GM23338 (cell line): Measurements from ENCODE around the gene ADAMTS8. TPM values are rescaled to one million over a fixed set of nuclear protein-coding genes. Genes with fewer than 3 reads are reported as not detected.

Source experiments
- ATAC-seq: fragments of 200-7000 bp; cut with Tn5 transposase; 3 replicates; pipeline ENCODE4 v1.9.1; 2020
- DNase-seq: peaks from one replicate; pipeline ENCODE4 v3.0.0-alpha.2; 2015; ENCODE audit warnings: low spot score
- H2AFZ ChIP-seq: fragments of 200-600 bp; sonication (generic); 2 replicates; pipeline ENCODE4 v1.8.0; 2016; ENCODE audit warnings: antibody characterized with exemption, mild to moderate bottlenecking, moderate library complexity
- H3F3A ChIP-seq: fragments of 200-600 bp; sonication (generic); replicated peaks from 2 replicates; pipeline ENCODE4 v1.8.0; 2017; ENCODE audit warnings: antibody characterized with exemption, mixed run types, low read depth
- H3K27ac ChIP-seq: fragments of 200-600 bp; sonication (generic); 2 replicates; pipeline ENCODE4 v1.6.1; 2016; ENCODE audit warnings: low read depth
- H3K27me3 ChIP-seq: fragments of 200-600 bp; sonication (generic); 2 replicates; pipeline ENCODE4 v1.8.0; 2016; ENCODE audit warnings: mild to moderate bottlenecking, mixed run types, moderate library complexity; ENCODE audit not compliant: insufficient read depth
- H3K36me3 ChIP-seq: fragments of 200-600 bp; sonication (generic); 2 replicates; pipeline ENCODE4 v1.8.0; 2016; ENCODE audit warnings: mild to moderate bottlenecking; ENCODE audit not compliant: insufficient read depth
- H3K4me1 ChIP-seq: fragments of 200-600 bp; sonication (generic); 2 replicates; pipeline ENCODE4 v1.8.0; 2016; ENCODE audit warnings: mild to moderate bottlenecking, moderate library complexity; ENCODE audit not compliant: insufficient read depth
- H3K4me2 ChIP-seq: fragments of 200-600 bp; sonication (generic); 2 replicates; pipeline ENCODE4 v1.7.1; 2017; ENCODE audit warnings: mixed run types
- H3K4me3 ChIP-seq: fragments of 200-600 bp; sonication (generic); 2 replicates; pipeline ENCODE4 v1.6.1; 2016; ENCODE audit warnings: mixed run types
- H3K79me2 ChIP-seq: fragments of 200-600 bp; sonication (generic); replicated peaks from 2 replicates; pipeline ENCODE4 v1.8.0; 2017; ENCODE audit warnings: mild to moderate bottlenecking; ENCODE audit not compliant: insufficient read depth
- H3K9me2 ChIP-seq: fragments of 200-600 bp; sonication (generic); 2 replicates; pipeline ENCODE4 v1.8.0; 2017; ENCODE audit not compliant: insufficient read depth
- H4K20me1 ChIP-seq: fragments of 200-600 bp; sonication (generic); replicated peaks from 2 replicates; pipeline ENCODE4 v1.8.0; 2017; ENCODE audit warnings: mild to moderate bottlenecking; ENCODE audit not compliant: insufficient read depth
- H3K27ac Mint-ChIP-seq: 2 replicates; pipeline ENCODE4 v1.8.0; 2020; ENCODE audit warnings: inconsistent platforms, mild to moderate bottlenecking, moderate library complexity, mixed read lengths
- H3K27me3 Mint-ChIP-seq: 3 replicates; pipeline ENCODE4 v1.8.0; 2022; ENCODE audit warnings: low read depth, mild to moderate bottlenecking, moderate library complexity, mixed read lengths, inconsistent platforms; ENCODE audit not compliant: insufficient read depth, poor library complexity
- H3K36me3 Mint-ChIP-seq: 3 replicates; pipeline ENCODE4 v1.8.0; 2021; ENCODE audit warnings: low read depth, mild to moderate bottlenecking, inconsistent platforms, moderate library complexity, mixed read lengths
- H3K4me1 Mint-ChIP-seq: 3 replicates; pipeline ENCODE4 v1.8.0; 2020; ENCODE audit warnings: mild to moderate bottlenecking, inconsistent platforms, mixed read lengths
- H3K4me3 Mint-ChIP-seq: 3 replicates; pipeline ENCODE4 v1.8.0; 2021; ENCODE audit warnings: moderate library complexity, mild to moderate bottlenecking, inconsistent platforms, mixed read lengths
- H3K9me3 Mint-ChIP-seq: 3 replicates; pipeline ENCODE4 v1.8.0; 2020; ENCODE audit warnings: moderate library complexity, mild to moderate bottlenecking, inconsistent platforms, mixed read lengths
- CREB1 ChIP-seq: fragments of 250-450 bp; sonication (Bioruptor Pico); IDR thresholded peaks from 2 replicates; pipeline ENCODE4 v1.5.0; 2020; ENCODE audit warnings: low read depth, mild to moderate bottlenecking, moderate library complexity
- CTCF ChIP-seq, 2 experiments: fragments of 200-600 bp in 1 of 2; sonication (generic) in 1 of 2; conservative IDR thresholded peaks; 2 replicates each; pipeline versions ENCODE4 v1.5.1 to v1.6.1; 2016 to 2017; ENCODE audit warnings: antibody characterized with exemption in 2 of 2, low read depth in 2 of 2, mild to moderate bottlenecking in 2 of 2, moderate library complexity in 1 of 2
- EZH2 ChIP-seq: fragments of 200-600 bp; sonication (generic); IDR thresholded peaks from one replicate; pipeline ENCODE4 v1.8.0; 2017; ENCODE audit warnings: antibody characterized with exemption, mild to moderate bottlenecking, low read depth; ENCODE audit not compliant: unreplicated experiment
- EZH2phosphoT487 ChIP-seq: fragments of 200-600 bp; sonication (generic); IDR thresholded peaks from one replicate; pipeline ENCODE4 v1.8.1; 2018; ENCODE audit warnings: antibody characterized with exemption; ENCODE audit not compliant: unreplicated experiment
- JUNB ChIP-seq: IDR thresholded peaks from one replicate; pipeline ENCODE4 v1.6.1; 2016; ENCODE audit warnings: antibody characterized with exemption; ENCODE audit not compliant: unreplicated experiment
- NANOG ChIP-seq: IDR thresholded peaks from 2 replicates; pipeline ENCODE4 v1.6.1; 2016; ENCODE audit warnings: antibody characterized with exemption, borderline replicate concordance
- POLR2AphosphoS5 ChIP-seq: IDR thresholded peaks from 2 replicates; pipeline ENCODE4 v1.6.1; 2016; ENCODE audit warnings: antibody characterized with exemption, low read depth
- STAT1 ChIP-seq: IDR thresholded peaks from one replicate; pipeline ENCODE4 v1.6.1; 2016; ENCODE audit warnings: antibody characterized with exemption; ENCODE audit not compliant: unreplicated experiment
- ZNF114 ChIP-seq: fragments of 250-450 bp; sonication (Bioruptor Pico); IDR thresholded peaks from 2 replicates; pipeline ENCODE4 v1.5.0; 2020; ENCODE audit warnings: mild to moderate bottlenecking, moderate library complexity
- ZNF331 ChIP-seq: fragments of 250-450 bp; sonication (Bioruptor Pico); IDR thresholded peaks from 2 replicates; pipeline ENCODE4 v1.5.0; 2020; ENCODE audit warnings: low read depth, mild to moderate bottlenecking, moderate library complexity
- polyA plus RNA-seq: library from polyadenylated mRNA; unstranded; fragments of >200 nt; fragmentation: Nextera tagmentation; extraction: Ambion mirVana; gene quantifications from 2 replicates; pipeline ENCODE4 v1.2.1, GENCODE V29; 2016
- total RNA-seq: library from RNA; depleted of rRNA; stranded (reverse); fragments of >200 nt; shearing (Covaris generic); gene quantifications from 2 replicates; pipeline ENCODE4 v1.2.3, GENCODE V29; 2014
- TF ChIP-seq, protein P1 (sequence below): IDR thresholded peaks from one replicate; pipeline ENCODE4 v1.6.1; 2018; ENCODE audit warnings: antibody characterized with exemption; ENCODE audit not compliant: unreplicated experiment
- TF ChIP-seq, protein P2 (sequence below): fragments of 250-450 bp; sonication (Bioruptor Pico); IDR thresholded peaks from 2 replicates; pipeline ENCODE4 v1.5.0; 2020; ENCODE audit warnings: mild to moderate bottlenecking, moderate library complexity
- TF ChIP-seq, protein P3 (sequence below): IDR thresholded peaks from 2 replicates; pipeline ENCODE4 v1.6.1; 2016; ENCODE audit warnings: antibody characterized with exemption

ADAMTS8 gene
- total and polyA plus RNA-seq, 2 experiments from 2014 or later, result 7.5 to 16.2 TPM

DNA sequence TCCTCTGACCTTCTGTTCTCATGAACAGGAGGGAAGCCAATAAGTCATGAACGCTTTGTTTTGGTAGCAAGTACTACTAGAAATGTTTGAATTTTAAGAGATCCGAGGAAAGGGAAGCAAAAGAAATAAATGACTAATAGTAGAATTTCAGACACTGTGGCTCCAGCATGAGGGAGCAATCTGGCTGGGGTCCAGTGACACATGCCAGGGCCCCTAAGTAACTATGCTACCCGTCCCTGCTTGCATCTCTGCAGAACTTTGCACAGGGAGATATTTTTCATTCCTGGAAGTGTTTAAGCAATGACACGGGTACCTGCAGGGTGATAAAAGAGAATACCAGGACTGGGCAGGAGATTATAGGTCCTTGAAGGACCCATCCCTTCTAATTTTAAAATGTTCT is 7.3 kb upstream of the ADAMTS8 start:
- H3K4me3 ChIP-seq, result no peak overlapping the region
- H3K36me3 ChIP-seq, result no peaks in the 10 kb centered on the region
- DNase-seq (no peak), ATAC-seq (no peak)
- no peaks in the 10 kb centered on the region for H4K20me1 ChIP-seq
- peaks cover under 1% of the 10 kb centered on the region; the same call in 1 of the 2 replicates for H3K27me3 ChIP-seq
- H2AFZ ChIP-seq, result no peak overlapping the region
- no peaks in the 10 kb centered on the region for H3K79me2 ChIP-seq
- Mint-ChIP-seq H3K27ac (no peak overlapping the region), H3K4me3 (no peak overlapping the region), H3K9me3 (peaks cover 9% of the 10 kb centered on the region; the same call in 1 of the 3 replicates), H3K4me1 (no peaks in the 10 kb centered on the region; the same call in 2 of the 3 replicates), H3K36me3 (no peaks in the 10 kb centered on the region), H3K27me3 (peaks cover 6% of the 10 kb centered on the region)
- H3K27ac ChIP-seq, result no peak overlapping the region
- H3K9me2 ChIP-seq, result no peaks in the 10 kb centered on the region; the same call in 1 of the 2 replicates
- no peaks in the 10 kb centered on the region; the same call in 1 of the 2 replicates for H3F3A ChIP-seq
- TF ChIP-seq STAT1, result no peak
- TF ChIP-seq EZH2phosphoT487, result no peak
- TF ChIP-seq, protein P1, sequence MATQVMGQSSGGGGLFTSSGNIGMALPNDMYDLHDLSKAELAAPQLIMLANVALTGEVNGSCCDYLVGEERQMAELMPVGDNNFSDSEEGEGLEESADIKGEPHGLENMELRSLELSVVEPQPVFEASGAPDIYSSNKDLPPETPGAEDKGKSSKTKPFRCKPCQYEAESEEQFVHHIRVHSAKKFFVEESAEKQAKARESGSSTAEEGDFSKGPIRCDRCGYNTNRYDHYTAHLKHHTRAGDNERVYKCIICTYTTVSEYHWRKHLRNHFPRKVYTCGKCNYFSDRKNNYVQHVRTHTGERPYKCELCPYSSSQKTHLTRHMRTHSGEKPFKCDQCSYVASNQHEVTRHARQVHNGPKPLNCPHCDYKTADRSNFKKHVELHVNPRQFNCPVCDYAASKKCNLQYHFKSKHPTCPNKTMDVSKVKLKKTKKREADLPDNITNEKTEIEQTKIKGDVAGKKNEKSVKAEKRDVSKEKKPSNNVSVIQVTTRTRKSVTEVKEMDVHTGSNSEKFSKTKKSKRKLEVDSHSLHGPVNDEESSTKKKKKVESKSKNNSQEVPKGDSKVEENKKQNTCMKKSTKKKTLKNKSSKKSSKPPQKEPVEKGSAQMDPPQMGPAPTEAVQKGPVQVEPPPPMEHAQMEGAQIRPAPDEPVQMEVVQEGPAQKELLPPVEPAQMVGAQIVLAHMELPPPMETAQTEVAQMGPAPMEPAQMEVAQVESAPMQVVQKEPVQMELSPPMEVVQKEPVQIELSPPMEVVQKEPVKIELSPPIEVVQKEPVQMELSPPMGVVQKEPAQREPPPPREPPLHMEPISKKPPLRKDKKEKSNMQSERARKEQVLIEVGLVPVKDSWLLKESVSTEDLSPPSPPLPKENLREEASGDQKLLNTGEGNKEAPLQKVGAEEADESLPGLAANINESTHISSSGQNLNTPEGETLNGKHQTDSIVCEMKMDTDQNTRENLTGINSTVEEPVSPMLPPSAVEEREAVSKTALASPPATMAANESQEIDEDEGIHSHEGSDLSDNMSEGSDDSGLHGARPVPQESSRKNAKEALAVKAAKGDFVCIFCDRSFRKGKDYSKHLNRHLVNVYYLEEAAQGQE, result no peak
- TF ChIP-seq POLR2AphosphoS5, result no peak
- no peak for TF ChIP-seq ZNF114 (CRISPR knock-in tag)
- TF ChIP-seq, protein P2, sequence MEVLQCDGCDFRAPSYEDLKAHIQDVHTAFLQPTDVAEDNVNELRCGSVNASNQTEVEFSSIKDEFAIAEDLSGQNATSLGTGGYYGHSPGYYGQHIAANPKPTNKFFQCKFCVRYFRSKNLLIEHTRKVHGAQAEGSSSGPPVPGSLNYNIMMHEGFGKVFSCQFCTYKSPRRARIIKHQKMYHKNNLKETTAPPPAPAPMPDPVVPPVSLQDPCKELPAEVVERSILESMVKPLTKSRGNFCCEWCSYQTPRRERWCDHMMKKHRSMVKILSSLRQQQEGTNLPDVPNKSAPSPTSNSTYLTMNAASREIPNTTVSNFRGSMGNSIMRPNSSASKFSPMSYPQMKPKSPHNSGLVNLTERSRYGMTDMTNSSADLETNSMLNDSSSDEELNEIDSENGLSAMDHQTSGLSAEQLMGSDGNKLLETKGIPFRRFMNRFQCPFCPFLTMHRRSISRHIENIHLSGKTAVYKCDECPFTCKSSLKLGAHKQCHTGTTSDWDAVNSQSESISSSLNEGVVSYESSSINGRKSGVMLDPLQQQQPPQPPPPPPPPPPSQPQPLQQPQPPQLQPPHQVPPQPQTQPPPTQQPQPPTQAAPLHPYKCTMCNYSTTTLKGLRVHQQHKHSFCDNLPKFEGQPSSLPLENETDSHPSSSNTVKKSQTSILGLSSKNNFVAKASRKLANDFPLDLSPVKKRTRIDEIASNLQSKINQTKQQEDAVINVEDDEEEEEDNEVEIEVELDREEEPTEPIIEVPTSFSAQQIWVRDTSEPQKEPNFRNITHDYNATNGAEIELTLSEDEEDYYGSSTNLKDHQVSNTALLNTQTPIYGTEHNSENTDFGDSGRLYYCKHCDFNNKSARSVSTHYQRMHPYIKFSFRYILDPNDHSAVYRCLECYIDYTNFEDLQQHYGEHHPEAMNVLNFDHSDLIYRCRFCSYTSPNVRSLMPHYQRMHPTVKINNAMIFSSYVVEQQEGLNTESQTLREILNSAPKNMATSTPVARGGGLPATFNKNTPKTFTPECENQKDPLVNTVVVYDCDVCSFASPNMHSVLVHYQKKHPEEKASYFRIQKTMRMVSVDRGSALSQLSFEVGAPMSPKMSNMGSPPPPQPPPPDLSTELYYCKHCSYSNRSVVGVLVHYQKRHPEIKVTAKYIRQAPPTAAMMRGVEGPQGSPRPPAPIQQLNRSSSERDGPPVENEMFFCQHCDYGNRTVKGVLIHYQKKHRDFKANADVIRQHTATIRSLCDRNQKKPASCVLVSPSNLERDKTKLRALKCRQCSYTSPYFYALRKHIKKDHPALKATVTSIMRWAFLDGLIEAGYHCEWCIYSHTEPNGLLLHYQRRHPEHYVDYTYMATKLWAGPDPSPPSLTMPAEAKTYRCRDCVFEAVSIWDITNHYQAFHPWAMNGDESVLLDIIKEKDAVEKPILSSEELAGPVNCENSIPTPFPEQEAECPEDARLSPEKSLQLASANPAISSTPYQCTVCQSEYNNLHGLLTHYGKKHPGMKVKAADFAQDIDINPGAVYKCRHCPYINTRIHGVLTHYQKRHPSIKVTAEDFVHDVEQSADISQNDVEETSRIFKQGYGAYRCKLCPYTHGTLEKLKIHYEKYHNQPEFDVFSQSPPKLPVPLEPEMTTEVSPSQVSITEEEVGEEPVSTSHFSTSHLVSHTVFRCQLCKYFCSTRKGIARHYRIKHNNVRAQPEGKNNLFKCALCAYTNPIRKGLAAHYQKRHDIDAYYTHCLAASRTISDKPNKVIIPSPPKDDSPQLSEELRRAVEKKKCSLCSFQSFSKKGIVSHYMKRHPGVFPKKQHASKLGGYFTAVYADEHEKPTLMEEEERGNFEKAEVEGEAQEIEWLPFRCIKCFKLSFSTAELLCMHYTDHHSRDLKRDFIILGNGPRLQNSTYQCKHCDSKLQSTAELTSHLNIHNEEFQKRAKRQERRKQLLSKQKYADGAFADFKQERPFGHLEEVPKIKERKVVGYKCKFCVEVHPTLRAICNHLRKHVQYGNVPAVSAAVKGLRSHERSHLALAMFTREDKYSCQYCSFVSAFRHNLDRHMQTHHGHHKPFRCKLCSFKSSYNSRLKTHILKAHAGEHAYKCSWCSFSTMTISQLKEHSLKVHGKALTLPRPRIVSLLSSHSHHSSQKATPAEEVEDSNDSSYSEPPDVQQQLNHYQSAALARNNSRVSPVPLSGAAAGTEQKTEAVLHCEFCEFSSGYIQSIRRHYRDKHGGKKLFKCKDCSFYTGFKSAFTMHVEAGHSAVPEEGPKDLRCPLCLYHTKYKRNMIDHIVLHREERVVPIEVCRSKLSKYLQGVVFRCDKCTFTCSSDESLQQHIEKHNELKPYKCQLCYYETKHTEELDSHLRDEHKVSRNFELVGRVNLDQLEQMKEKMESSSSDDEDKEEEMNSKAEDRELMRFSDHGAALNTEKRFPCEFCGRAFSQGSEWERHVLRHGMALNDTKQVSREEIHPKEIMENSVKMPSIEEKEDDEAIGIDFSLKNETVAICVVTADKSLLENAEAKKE (CRISPR knock-in tag), result no peak
- no peak for TF ChIP-seq CTCF (conservative IDR thresholded peaks at IDR 0.05; ENCODE audit: low read depth in 2 of 2)
- TF ChIP-seq EZH2, result no peak
- no peak for TF ChIP-seq CREB1 (CRISPR knock-in tag)
- TF ChIP-seq, protein P3, sequence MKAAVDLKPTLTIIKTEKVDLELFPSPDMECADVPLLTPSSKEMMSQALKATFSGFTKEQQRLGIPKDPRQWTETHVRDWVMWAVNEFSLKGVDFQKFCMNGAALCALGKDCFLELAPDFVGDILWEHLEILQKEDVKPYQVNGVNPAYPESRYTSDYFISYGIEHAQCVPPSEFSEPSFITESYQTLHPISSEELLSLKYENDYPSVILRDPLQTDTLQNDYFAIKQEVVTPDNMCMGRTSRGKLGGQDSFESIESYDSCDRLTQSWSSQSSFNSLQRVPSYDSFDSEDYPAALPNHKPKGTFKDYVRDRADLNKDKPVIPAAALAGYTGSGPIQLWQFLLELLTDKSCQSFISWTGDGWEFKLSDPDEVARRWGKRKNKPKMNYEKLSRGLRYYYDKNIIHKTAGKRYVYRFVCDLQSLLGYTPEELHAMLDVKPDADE, result no peak
- TF ChIP-seq ZNF331 (CRISPR knock-in tag), result no peak
- no peak for TF ChIP-seq JUNB
- TF ChIP-seq NANOG, result no peak
- peaks cover 3% of the 10 kb centered on the region; the same call in 1 of the 2 replicates for H3K4me1 ChIP-seq
- H3K4me2 ChIP-seq, result no peak overlapping the region
